HepG2 (cell line): ENCODE measurements around the gene DCDC2. TPM values are rescaled to one million over a fixed set of nuclear protein-coding genes. Genes with fewer than 3 reads are reported as not detected.
A peak's percentile ranks its signal among the peaks of the same experiment; 100 is the strongest.

Experiments
- ASH2L ChIP-seq: fragments of 300-600, 200-600 bp; sonication (generic); IDR thresholded peaks from 2 replicates; pipeline ENCODE4 v1.7.0; 2017; ENCODE audit warnings: low read depth, mild to moderate bottlenecking, moderate library complexity, mixed read lengths, low read length; ENCODE audit not compliant: insufficient read length
- DMAP1 ChIP-seq: IDR thresholded peaks from 2 replicates; pipeline ENCODE4 v1.6.1; 2016
- GATAD2A ChIP-seq: IDR thresholded peaks from 2 replicates; pipeline ENCODE4 v1.6.1; 2016
- HES4 ChIP-seq: sonication (generic); formaldehyde crosslinking; IDR thresholded peaks from 2 replicates; pipeline ENCODE4 v1.9.0; 2021; ENCODE audit warnings: mild to moderate bottlenecking, missing genetic modification reagents, borderline replicate concordance
- KMT2A ChIP-seq: sonication (generic); formaldehyde crosslinking; IDR thresholded peaks from 2 replicates; pipeline ENCODE4 v1.4.0; 2020; ENCODE audit warnings: missing genetic modification reagents
- LCORL ChIP-seq, 2 experiments: fragments of 450-650 bp in 1 of 2; sonication (generic) in 1 of 2; formaldehyde crosslinking in 1 of 2; IDR thresholded peaks; 2 replicates each; pipeline versions ENCODE4 v1.5.0 to v1.6.1; 2017 to 2020; ENCODE audit warnings: antibody characterized with exemption in 1 of 2, missing genetic modification reagents in 1 of 2
- MIXL1 ChIP-seq: IDR thresholded peaks from 2 replicates; pipeline ENCODE4 v1.6.1; 2016
- NCOR1 ChIP-seq: fragments of 200-600 bp; sonication (generic); IDR thresholded peaks from 2 replicates; pipeline ENCODE4 v1.7.0; 2017; ENCODE audit warnings: antibody characterized with exemption, low read length, borderline replicate concordance
- NONO ChIP-seq, 2 experiments: fragments of 450-650 bp in 1 of 2; sonication (generic) in 1 of 2; formaldehyde crosslinking in 1 of 2; IDR thresholded peaks in 1 of 2; conservative IDR thresholded peaks in 1 of 2; 2 replicates each; pipeline versions ENCODE4 v1.6.1 to v1.8.0; 2017 to 2022; ENCODE audit warnings: mild to moderate bottlenecking in 1 of 2, missing genetic modification reagents in 1 of 2, moderate library complexity in 1 of 2
- ONECUT2 ChIP-seq: sonication (generic); formaldehyde crosslinking; IDR thresholded peaks from 2 replicates; pipeline ENCODE4 v1.4.0; 2020; ENCODE audit warnings: missing genetic modification reagents
- PCBP1 ChIP-seq: fragments of 200-400 bp; formaldehyde crosslinking; IDR thresholded peaks from 2 replicates; pipeline ENCODE4 v1.6.1; 2017; ENCODE audit warnings: mild to moderate bottlenecking, low read depth, low read length, borderline replicate concordance
- RXRB ChIP-seq: IDR thresholded peaks from 2 replicates; pipeline ENCODE4 v1.6.1; 2016; ENCODE audit warnings: borderline replicate concordance, missing genetic modification reagents, missing compliant biosample characterization
- ZFP36L1 ChIP-seq: sonication (generic); formaldehyde crosslinking; IDR thresholded peaks from 2 replicates; pipeline ENCODE4 v1.8.0; 2022; ENCODE audit warnings: mild to moderate bottlenecking, missing genetic modification reagents, moderate library complexity
- polyA plus RNA-seq, 8 experiments: library from polyadenylated mRNA; depleted of rRNA in 3 of 8; stranded (reverse) in 7 of 8; unstranded in 1 of 8; fragments of >200 nt; fragmentation: Illumina TruSeq in 4 of 8; extraction: Trizol in 4 of 8; gene quantifications; 2 replicates each; pipeline versions ENCODE4 v1.2.1 to v1.2.3, GENCODE V29; 2011 to 2016; ENCODE audit warnings: low read depth in 4 of 8, missing spikeins in 1 of 8, mixed read lengths in 1 of 8; ENCODE audit not compliant: insufficient read depth in 1 of 8
- total RNA-seq, 5 experiments: library from RNA; depleted of rRNA; stranded (reverse); fragments of >200 nt; fragmentation: Illumina TruSeq; extraction: Trizol; gene quantifications; 2 replicates each; pipeline ENCODE4 v1.2.3, GENCODE V29; 2016; ENCODE audit warnings: low read depth in 1 of 5
- TF ChIP-seq, protein P1 (sequence below): sonication (generic); formaldehyde crosslinking; conservative IDR thresholded peaks from 2 replicates; pipeline ENCODE4 v1.5.0; 2020; ENCODE audit warnings: missing genetic modification reagents
- TF ChIP-seq, protein P2 (sequence below), 2 experiments: fragments of 450-650 bp in 1 of 2; sonication (generic) in 1 of 2; formaldehyde crosslinking; IDR thresholded peaks; 2 replicates each; pipeline versions ENCODE4 v1.5.0 to v1.8.0; 2020 to 2022; ENCODE audit warnings: mild to moderate bottlenecking in 1 of 2, missing genetic modification reagents in 1 of 2
- TF ChIP-seq, protein P3 (sequence below): sonication (generic); formaldehyde crosslinking; IDR thresholded peaks from 2 replicates; pipeline ENCODE4 v1.8.1; 2023; ENCODE audit warnings: mild to moderate bottlenecking, inconsistent platforms, moderate library complexity, missing genetic modification reagents, borderline replicate concordance

The DCDC2 gene
- total and polyA plus RNA-seq, 2 of the 13 experiments (the other 11 are each of a cell fraction or from before 2014, with no cell fraction given) = 9.0 to 36.2 TPM

DNA sequence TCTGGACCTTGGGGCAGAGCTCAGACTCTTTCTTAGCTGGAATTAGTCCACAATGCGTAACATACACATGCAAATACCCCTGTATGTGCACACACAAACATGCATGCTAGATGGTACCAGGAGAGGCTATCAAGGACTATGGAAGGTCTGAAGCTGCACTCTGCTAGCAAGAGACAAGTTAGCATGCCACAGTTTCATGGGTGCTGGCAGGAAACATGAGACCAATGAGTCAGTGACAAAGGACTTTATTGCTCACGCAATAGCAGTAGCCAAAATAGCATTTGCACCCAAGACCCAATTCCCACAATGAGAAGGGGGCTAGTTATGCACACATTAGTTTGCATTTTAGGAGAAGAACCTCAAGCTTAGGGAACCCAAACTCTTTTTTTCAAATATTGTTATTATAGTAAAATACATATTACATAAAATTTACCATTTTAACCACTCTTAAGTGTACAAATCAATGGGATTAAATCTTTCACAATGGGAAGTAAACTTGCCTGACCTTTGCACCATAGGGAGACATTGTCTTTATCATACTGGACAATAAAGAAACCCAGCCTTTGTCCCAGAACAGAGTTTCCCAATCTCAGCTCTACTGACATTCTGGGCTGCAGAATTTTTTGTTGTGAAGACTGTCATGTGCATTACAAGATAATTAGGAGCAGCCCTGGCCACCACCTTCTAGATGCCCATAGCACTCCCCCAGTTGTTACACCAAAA is 162.7 kb downstream of the DCDC2 start (continued):
- TF ChIP-seq ASH2L (peak; percentile 59), HES4 (CRISPR knock-in tag) (no peak), LCORL (IDR thresholded peaks at IDR 0.05) (no peak), LCORL (CRISPR knock-in tag; IDR thresholded peaks at IDR 0.05) (0 out of 2 replicates have a peak, but pooled peaks have one; percentile 21), KMT2A (CRISPR knock-in tag) (no peak), ONECUT2 (CRISPR knock-in tag) (peak; percentile 64; the same call in 1 of the 2 replicates), ZFP36L1 (CRISPR knock-in tag) (no peak), GATAD2A (peak; percentile 86), NCOR1 (peak; percentile 90), NONO (IDR thresholded peaks at IDR 0.05) (no peak), NONO (CRISPR knock-in tag; conservative IDR thresholded peaks at IDR 0.05) (0 out of 2 replicates have a peak, but pooled peaks have one; percentile 25), DMAP1 (CRISPR knock-in tag) (no peak), MIXL1 (CRISPR knock-in tag) (no peak), PCBP1 (no peak), RXRB (0 out of 2 replicates have a peak, but pooled peaks have one; percentile 31)
- TF ChIP-seq, protein P1, sequence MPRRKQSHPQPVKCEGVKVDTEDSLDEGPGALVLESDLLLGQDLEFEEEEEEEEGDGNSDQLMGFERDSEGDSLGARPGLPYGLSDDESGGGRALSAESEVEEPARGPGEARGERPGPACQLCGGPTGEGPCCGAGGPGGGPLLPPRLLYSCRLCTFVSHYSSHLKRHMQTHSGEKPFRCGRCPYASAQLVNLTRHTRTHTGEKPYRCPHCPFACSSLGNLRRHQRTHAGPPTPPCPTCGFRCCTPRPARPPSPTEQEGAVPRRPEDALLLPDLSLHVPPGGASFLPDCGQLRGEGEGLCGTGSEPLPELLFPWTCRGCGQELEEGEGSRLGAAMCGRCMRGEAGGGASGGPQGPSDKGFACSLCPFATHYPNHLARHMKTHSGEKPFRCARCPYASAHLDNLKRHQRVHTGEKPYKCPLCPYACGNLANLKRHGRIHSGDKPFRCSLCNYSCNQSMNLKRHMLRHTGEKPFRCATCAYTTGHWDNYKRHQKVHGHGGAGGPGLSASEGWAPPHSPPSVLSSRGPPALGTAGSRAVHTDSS (CRISPR knock-in tag) = no peak
- TF ChIP-seq, protein P2, sequence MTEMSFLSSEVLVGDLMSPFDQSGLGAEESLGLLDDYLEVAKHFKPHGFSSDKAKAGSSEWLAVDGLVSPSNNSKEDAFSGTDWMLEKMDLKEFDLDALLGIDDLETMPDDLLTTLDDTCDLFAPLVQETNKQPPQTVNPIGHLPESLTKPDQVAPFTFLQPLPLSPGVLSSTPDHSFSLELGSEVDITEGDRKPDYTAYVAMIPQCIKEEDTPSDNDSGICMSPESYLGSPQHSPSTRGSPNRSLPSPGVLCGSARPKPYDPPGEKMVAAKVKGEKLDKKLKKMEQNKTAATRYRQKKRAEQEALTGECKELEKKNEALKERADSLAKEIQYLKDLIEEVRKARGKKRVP (CRISPR knock-in tag; IDR thresholded peaks at IDR 0.05) = no peak
- TF ChIP-seq, protein P3, sequence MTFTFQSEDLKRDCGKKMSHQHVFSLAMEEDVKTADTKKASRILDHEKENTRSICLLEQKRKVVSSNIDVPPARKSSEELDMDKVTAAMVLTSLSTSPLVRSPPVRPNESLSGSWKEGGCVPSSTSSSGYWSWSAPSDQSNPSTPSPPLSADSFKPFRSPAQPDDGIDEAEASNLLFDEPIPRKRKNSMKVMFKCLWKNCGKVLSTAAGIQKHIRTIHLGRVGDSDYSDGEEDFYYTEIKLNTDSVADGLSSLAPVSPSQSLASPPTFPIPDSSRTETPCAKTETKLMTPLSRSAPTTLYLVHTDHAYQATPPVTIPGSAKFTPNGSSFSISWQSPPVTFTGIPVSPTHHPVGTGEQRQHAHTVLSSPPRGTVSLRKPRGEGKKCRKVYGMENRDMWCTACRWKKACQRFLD (CRISPR knock-in tag) = no peak
